ENCODE results near the gene EMP1.
A peak's percentile ranks its signal among the peaks of the same experiment; 100 is the strongest.

The EMP1 gene

DNA sequence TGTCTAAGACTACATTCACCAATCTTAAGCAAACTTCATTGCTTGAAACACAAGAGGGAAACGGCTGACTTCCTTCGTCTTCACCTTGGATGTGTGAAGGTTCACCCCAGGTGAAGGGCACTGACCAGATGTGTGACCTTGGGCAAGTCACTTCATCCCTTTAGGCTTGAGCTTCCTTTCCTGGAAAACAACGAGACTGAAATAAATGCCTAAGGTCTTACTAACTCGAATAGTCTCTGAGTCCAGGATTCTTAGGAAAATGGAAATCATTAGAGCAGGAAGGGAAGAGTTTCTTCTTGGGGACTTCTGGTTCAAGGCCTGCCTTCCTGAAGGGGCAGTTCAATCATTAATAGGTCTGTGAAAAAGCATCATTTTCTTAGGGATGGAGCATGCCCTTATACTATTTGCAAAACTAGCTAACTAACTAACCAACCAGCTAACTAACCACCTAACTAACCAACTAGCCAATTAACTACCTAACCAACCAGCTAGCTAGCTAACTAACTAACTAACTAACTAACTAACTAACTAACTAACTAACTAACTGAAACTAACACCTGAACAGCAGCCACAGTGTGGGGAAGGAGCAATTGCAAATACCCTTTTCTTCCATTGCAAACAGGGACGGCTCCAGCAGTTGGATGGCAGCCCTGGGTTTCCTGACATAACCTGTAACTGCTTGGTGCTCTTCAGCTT lies 31.5 kb upstream of the EMP1 start:
- DNase-seq (ENCODE audit: low read depth): no peak
- H3K4me3 ChIP-seq (ENCODE audit: low read depth, low read length): no peak overlapping the region
- TF ChIP-seq, protein P1, sequence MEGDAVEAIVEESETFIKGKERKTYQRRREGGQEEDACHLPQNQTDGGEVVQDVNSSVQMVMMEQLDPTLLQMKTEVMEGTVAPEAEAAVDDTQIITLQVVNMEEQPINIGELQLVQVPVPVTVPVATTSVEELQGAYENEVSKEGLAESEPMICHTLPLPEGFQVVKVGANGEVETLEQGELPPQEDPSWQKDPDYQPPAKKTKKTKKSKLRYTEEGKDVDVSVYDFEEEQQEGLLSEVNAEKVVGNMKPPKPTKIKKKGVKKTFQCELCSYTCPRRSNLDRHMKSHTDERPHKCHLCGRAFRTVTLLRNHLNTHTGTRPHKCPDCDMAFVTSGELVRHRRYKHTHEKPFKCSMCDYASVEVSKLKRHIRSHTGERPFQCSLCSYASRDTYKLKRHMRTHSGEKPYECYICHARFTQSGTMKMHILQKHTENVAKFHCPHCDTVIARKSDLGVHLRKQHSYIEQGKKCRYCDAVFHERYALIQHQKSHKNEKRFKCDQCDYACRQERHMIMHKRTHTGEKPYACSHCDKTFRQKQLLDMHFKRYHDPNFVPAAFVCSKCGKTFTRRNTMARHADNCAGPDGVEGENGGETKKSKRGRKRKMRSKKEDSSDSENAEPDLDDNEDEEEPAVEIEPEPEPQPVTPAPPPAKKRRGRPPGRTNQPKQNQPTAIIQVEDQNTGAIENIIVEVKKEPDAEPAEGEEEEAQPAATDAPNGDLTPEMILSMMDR (conservative IDR thresholded peaks at IDR 0.05; ENCODE audit: low read depth, low read length): no peak

- no peak overlapping the region for H3K4me3 ChIP-seq (ENCODE audit: low read depth, low read length)
- DNase-seq (ENCODE audit: low read depth): peak; percentile 81
- TF ChIP-seq, protein P1 (conservative IDR thresholded peaks at IDR 0.05; ENCODE audit: low read depth, low read length): no peak
Measured at GRCh38 chr12:13165617-13166041, 30.9 kb upstream of the EMP1 start.

DNA sequence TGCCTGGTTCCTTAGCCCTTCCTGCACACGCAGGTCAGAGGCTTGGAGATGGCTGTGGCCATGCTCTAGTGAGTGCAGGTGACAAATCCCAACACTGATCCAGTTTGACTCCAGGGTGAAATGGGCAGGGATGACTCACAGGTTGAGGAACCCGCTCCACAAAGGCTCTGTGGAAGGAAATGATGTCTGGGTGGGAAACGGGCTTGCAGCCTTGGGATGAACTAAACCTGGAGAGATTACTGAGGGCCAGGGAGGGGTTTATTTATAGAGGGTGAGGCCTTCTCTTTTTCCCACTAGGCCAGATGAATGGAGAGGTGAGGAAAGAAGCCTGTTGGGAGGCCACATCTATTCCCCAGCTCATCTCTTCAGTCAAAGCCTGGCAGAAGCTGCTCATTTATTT lies 29.3 kb upstream of the EMP1 start:
- TF ChIP-seq, protein P1 (conservative IDR thresholded peaks at IDR 0.05; ENCODE audit: low read depth, low read length): no peak
- H3K4me3 ChIP-seq (ENCODE audit: low read depth, low read length): no peak overlapping the region
- no peak for DNase-seq (ENCODE audit: low read depth)

- TF ChIP-seq, protein P1 (conservative IDR thresholded peaks at IDR 0.05; ENCODE audit: low read depth, low read length): no peak
- DNase-seq (ENCODE audit: low read depth): no peak
- H3K4me3 ChIP-seq (ENCODE audit: low read depth, low read length): no peak overlapping the region
Measured at GRCh38 chr12:13167906-13168305, 28.6 kb upstream of the EMP1 start.

DNA sequence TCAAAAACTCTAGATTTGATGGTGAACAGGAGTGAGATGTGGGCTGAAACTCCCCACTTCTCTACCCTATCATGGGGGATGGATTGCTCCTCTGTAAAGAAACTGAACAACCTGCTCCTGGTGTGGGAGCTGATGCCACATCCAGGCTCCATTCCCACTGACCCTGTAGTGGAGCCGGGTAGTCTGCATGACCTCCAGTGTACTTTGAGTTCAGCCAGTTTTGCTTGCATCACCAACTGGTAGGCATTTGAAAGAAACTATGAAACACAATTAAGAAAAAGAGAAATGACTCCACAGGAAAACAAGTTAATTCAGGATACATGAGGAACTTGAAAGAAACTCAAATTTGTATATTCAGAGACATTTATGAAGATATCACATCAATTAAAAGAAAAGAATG lies 27.3 kb upstream of the EMP1 start:
- TF ChIP-seq, protein P1 (conservative IDR thresholded peaks at IDR 0.05; ENCODE audit: low read depth, low read length): no peak
- DNase-seq (ENCODE audit: low read depth): no peak
- H3K4me3 ChIP-seq (ENCODE audit: low read depth, low read length): no peak overlapping the region

DNA sequence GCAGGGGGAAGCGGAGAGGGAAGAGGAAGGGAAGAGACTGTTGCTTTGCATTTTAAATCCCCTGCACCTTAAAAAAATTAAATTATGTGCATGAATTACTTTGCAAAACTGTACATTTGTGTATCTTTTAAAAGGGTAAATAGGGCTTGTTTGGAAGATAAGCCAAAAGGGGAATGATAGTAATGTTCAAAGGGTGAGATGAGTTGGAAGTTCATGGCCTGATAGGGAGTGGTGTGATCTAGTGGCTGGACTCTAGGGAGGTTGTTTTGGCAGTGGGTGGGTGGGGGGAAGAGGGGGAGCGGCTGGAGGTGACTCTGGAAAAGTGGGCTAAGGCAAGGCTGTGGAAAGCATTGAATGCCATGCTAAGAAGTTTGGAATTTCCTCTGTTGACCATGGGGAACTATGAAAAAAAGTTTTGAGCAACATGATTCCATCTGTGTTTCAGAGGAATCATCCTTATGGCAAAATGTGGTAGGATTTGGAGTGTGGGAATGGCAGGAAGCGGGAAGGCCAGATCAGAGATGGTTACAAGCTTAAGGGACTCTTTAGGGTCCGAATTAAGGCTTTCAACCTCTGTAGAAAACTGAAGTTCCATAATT lies 25.5 kb upstream of the EMP1 start:
- no peak overlapping the region for H3K4me3 ChIP-seq (ENCODE audit: low read depth, low read length)
- TF ChIP-seq, protein P1 (conservative IDR thresholded peaks at IDR 0.05; ENCODE audit: low read depth, low read length): no peak
- no peak for DNase-seq (ENCODE audit: low read depth)
